Measurements from ENCODE around the gene TANK. TPM values are rescaled to one million over a fixed set of nuclear protein-coding genes. Genes with fewer than 3 reads are reported as not detected.

The TANK gene
- total and polyA plus RNA-seq, 2 of the 13 experiments (the other 11 are each of a cell fraction or from before 2014, with no cell fraction given), result 66.9 to 96.1 TPM

DNA sequence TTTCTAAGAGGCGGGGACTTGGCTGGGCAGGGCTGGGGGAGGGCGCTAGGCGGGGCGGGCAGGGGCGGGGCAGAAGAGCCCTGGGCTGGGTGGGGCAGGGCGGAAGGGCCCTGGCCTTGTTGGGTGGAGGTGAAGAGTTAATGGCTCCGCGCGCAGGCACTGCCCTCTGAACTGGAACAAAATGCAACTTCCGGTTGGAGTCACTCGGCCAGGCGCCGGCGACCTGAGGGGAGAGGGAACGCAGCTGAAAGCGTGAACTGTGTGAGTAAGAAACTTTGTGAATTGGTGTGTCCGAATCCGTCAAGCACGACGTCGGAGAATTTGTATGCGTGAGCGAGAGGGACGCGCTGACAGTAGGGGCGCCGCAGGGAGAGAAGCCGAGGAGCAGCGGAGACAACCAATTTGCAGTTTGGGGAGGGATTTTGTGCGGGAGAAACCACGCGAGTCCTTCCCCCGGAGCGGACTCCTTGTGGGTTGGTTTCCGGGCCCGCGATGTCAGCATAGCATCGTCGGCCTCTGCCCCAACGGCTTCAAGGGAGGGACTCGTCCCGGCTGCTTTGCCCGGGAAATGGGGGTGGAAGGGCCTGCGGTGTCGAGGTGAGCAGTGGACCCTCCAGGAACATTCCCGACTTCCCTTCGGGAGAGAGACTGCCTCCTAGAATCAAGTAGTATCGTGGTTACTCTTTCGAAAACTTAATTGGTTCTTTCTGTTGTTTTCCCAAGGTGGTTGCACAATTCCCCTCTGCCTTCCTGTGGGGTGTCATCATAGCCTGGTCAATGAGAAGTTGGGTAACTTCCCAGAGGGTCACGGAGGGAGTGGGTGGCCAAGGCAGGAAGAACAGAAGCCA, at the start of gene TANK (continued):
- no peak for TF ChIP-seq HDAC6 (IDR thresholded peaks at IDR 0.05; ENCODE audit: low read depth, low read length)
- peak; percentile 97 for TF ChIP-seq RARA (CRISPR knock-in tag; IDR thresholded peaks at IDR 0.05)
- TF ChIP-seq, protein P1, sequence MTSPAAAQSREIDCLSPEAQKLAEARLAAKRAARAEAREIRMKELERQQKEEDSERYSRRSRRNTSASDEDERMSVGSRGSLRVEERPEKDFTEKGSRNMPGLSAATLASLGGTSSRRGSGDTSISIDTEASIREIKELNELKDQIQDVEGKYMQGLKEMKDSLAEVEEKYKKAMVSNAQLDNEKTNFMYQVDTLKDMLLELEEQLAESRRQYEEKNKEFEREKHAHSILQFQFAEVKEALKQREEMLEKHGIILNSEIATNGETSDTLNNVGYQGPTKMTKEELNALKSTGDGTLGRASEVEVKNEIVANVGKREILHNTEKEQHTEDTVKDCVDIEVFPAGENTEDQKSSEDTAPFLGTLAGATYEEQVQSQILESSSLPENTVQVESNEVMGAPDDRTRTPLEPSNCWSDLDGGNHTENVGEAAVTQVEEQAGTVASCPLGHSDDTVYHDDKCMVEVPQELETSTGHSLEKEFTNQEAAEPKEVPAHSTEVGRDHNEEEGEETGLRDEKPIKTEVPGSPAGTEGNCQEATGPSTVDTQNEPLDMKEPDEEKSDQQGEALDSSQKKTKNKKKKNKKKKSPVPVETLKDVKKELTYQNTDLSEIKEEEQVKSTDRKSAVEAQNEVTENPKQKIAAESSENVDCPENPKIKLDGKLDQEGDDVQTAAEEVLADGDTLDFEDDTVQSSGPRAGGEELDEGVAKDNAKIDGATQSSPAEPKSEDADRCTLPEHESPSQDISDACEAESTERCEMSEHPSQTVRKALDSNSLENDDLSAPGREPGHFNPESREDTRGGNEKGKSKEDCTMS (CRISPR knock-in tag; conservative IDR thresholded peaks at IDR 0.05), result no peak
- TF ChIP-seq POLR2A (IDR thresholded peaks at IDR 0.05; ENCODE audit: insufficient read depth in 1 of 2, low read depth in 2 of 2, low read length in 2 of 2), result peak; percentile 89 to 99
- TF ChIP-seq, protein P2, sequence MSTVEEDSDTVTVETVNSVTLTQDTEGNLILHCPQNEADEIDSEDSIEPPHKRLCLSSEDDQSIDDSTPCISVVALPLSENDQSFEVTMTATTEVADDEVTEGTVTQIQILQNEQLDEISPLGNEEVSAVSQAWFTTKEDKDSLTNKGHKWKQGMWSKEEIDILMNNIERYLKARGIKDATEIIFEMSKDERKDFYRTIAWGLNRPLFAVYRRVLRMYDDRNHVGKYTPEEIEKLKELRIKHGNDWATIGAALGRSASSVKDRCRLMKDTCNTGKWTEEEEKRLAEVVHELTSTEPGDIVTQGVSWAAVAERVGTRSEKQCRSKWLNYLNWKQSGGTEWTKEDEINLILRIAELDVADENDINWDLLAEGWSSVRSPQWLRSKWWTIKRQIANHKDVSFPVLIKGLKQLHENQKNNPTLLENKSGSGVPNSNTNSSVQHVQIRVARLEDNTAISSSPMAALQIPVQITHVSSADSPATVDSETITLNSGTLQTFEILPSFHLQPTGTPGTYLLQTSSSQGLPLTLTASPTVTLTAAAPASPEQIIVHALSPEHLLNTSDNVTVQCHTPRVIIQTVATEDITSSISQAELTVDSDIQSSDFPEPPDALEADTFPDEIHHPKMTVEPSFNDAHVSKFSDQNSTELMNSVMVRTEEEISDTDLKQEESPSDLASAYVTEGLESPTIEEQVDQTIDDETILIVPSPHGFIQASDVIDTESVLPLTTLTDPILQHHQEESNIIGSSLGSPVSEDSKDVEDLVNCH (CRISPR knock-in tag; IDR thresholded peaks at IDR 0.05), result no peak
- TF ChIP-seq TRIM24 (CRISPR knock-in tag; IDR thresholded peaks at IDR 0.05), result peak; percentile 99
- TF ChIP-seq, protein P3, sequence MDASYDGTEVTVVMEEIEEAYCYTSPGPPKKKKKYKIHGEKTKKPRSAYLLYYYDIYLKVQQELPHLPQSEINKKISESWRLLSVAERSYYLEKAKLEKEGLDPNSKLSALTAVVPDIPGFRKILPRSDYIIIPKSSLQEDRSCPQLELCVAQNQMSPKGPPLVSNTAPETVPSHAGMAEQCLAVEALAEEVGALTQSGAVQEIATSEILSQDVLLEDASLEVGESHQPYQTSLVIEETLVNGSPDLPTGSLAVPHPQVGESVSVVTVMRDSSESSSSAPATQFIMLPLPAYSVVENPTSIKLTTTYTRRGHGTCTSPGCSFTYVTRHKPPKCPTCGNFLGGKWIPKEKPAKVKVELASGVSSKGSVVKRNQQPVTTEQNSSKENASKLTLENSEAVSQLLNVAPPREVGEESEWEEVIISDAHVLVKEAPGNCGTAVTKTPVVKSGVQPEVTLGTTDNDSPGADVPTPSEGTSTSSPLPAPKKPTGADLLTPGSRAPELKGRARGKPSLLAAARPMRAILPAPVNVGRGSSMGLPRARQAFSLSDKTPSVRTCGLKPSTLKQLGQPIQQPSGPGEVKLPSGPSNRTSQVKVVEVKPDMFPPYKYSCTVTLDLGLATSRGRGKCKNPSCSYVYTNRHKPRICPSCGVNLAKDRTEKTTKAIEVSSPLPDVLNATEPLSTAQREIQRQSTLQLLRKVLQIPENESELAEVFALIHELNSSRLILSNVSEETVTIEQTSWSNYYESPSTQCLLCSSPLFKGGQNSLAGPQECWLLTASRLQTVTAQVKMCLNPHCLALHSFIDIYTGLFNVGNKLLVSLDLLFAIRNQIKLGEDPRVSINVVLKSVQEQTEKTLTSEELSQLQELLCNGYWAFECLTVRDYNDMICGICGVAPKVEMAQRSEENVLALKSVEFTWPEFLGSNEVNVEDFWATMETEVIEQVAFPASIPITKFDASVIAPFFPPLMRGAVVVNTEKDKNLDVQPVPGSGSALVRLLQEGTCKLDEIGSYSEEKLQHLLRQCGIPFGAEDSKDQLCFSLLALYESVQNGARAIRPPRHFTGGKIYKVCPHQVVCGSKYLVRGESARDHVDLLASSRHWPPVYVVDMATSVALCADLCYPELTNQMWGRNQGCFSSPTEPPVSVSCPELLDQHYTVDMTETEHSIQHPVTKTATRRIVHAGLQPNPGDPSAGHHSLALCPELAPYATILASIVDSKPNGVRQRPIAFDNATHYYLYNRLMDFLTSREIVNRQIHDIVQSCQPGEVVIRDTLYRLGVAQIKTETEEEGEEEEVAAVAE (CRISPR knock-in tag; IDR thresholded peaks at IDR 0.05; ENCODE audit: borderline replicate concordance), result peak; percentile 90; the same call in 1 of the 2 replicates
- TF ChIP-seq ZKSCAN1 (IDR thresholded peaks at IDR 0.05; ENCODE audit: low read length), result no peak
- TF ChIP-seq, protein P4, sequence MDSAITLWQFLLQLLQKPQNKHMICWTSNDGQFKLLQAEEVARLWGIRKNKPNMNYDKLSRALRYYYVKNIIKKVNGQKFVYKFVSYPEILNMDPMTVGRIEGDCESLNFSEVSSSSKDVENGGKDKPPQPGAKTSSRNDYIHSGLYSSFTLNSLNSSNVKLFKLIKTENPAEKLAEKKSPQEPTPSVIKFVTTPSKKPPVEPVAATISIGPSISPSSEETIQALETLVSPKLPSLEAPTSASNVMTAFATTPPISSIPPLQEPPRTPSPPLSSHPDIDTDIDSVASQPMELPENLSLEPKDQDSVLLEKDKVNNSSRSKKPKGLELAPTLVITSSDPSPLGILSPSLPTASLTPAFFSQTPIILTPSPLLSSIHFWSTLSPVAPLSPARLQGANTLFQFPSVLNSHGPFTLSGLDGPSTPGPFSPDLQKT (CRISPR knock-in tag; IDR thresholded peaks at IDR 0.05; ENCODE audit: borderline replicate concordance), result peak; percentile 93; the same call in 1 of the 2 replicates
- TF ChIP-seq ERF (CRISPR knock-in tag; IDR thresholded peaks at IDR 0.05), result peak; percentile 88
- peak; percentile 92 for TF ChIP-seq ZSCAN30 (CRISPR knock-in tag; IDR thresholded peaks at IDR 0.05)
- TF ChIP-seq ZNF674 (CRISPR knock-in tag; IDR thresholded peaks at IDR 0.05; ENCODE audit: low read depth), result peak; percentile 45; the same call in 1 of the 2 replicates
- peak; percentile 29; the same call in 1 of the 2 replicates for TF ChIP-seq SP140L (CRISPR knock-in tag; IDR thresholded peaks at IDR 0.05; ENCODE audit: borderline replicate concordance)
- TF ChIP-seq TBX2 (CRISPR knock-in tag; IDR thresholded peaks at IDR 0.05; ENCODE audit: borderline replicate concordance), result peak; percentile 95
- TF ChIP-seq ZFP1 (CRISPR knock-in tag; IDR thresholded peaks at IDR 0.05), result peak; percentile 90
- no peak for TF ChIP-seq MAFF (IDR thresholded peaks at IDR 0.05; ENCODE audit: low read depth, low read length)
- TF ChIP-seq, protein P5, sequence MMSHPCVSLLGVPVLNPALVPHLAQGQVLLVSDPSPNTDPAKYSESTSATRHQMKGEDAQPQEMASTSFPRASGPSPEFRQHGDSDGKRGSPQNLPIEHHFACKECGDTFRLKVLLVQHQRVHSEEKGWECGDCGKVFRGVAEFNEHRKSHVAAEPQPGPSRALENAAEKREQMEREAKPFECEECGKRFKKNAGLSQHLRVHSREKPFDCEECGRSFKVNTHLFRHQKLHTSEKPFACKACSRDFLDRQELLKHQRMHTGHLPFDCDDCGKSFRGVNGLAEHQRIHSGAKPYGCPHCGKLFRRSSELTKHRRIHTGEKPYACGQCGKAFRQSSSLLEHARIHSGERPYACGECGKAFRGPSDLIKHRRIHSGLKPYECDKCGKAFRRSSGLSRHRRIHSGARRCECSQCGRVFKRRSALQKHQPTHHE (CRISPR knock-in tag; IDR thresholded peaks at IDR 0.05; ENCODE audit: borderline replicate concordance), result peak; percentile 91

All from HepG2 (cell line).